NCI-H69 (cell line): ENCODE data around the gene PPP4R2.

Experiments used
- DNase-seq: peaks from one replicate; lab custom pipeline; 2025; lab: John Stamatoyannopoulos, UW

Gene PPP4R2

GRCh38 chr3:72996473-72997333 is at the start of gene PPP4R2:
PPP4R2 (plus strand) TSS chr3:72996811; CDS start chr3:72997038, 227 bp downstream.
- DNase-seq, result peak; percentile 92

- no peak for DNase-seq
Observed at GRCh38 chr3:72947715-72948490, 48.7 kb upstream of the PPP4R2 start.

GRCh38 chr3:72949016-72949415 is 47.6 kb upstream of the PPP4R2 start:
- DNase-seq, result no peak

GRCh38 chr3:72950372-72950771 is 46.2 kb upstream of the PPP4R2 start:
- no peak for DNase-seq

GRCh38 chr3:72950801-72951200 is 45.8 kb upstream of the PPP4R2 start:
- no peak for DNase-seq

GRCh38 chr3:72951259-72951722 is 45.3 kb upstream of the PPP4R2 start:
- no peak for DNase-seq

- no peak for DNase-seq
Observed at GRCh38 chr3:72953325-72953956, 43.2 kb upstream of the PPP4R2 start.

GRCh38 chr3:72957297-72957696 is 39.3 kb upstream of the PPP4R2 start:
- DNase-seq, result no peak

GRCh38 chr3:72959336-72959735 is 37.3 kb upstream of the PPP4R2 start:
- no peak for DNase-seq

GRCh38 chr3:72960812-72961518 is 35.6 kb upstream of the PPP4R2 start:
- DNase-seq, result peak; percentile 12

- DNase-seq, result no peak
Observed at GRCh38 chr3:72961752-72962151, 34.9 kb upstream of the PPP4R2 start.

GRCh38 chr3:72962317-72962716 is 34.3 kb upstream of the PPP4R2 start:
- no peak for DNase-seq

GRCh38 chr3:72964633-72965032 is 32.0 kb upstream of the PPP4R2 start:
- peak; percentile 9 for DNase-seq

GRCh38 chr3:72968266-72968664 is 28.3 kb upstream of the PPP4R2 start:
- DNase-seq, result no peak

GRCh38 chr3:72969766-72970165 is 26.8 kb upstream of the PPP4R2 start:
- DNase-seq, result no peak

- DNase-seq, result no peak
Observed at GRCh38 chr3:72970942-72971341, 25.7 kb upstream of the PPP4R2 start.

- no peak for DNase-seq
Observed at GRCh38 chr3:72972706-72973030, 23.9 kb upstream of the PPP4R2 start.

GRCh38 chr3:72973031-72973723 is 23.4 kb upstream of the PPP4R2 start:
- DNase-seq, result peak; percentile 16

GRCh38 chr3:72973786-72974185 is 22.8 kb upstream of the PPP4R2 start:
- DNase-seq, result no peak

- DNase-seq, result no peak
Observed at GRCh38 chr3:72974956-72975355, 21.7 kb upstream of the PPP4R2 start.

GRCh38 chr3:72976281-72976741 is 20.3 kb upstream of the PPP4R2 start:
- DNase-seq, result no peak
